Mesenchymal stem cell (in vitro differentiated cells and primary cell): Measurements from ENCODE around the gene AOC3.

Source experiments
- DNase-seq: peaks from one replicate; pipeline ENCODE4 v3.0.0-alpha.2; 2013
- H2AFZ ChIP-seq: one replicate; pipeline ENCODE4 v1.6.1; 2013; ENCODE audit warnings: low read depth, mild to moderate bottlenecking, control low read depth, inconsistent platforms, low read length, moderate library complexity
- H2AK5ac ChIP-seq: 2 replicates; pipeline ENCODE4 v1.6.1; 2013; ENCODE audit warnings: low read length, moderate library complexity, mild to moderate bottlenecking, inconsistent platforms; ENCODE audit not compliant: severe bottlenecking
- H2BK120ac ChIP-seq: one replicate; pipeline ENCODE4 v1.6.1; 2013; ENCODE audit warnings: low read depth, mild to moderate bottlenecking, inconsistent platforms, low read length, moderate library complexity
- H2BK12ac ChIP-seq, 2 experiments: one replicate each; pipeline ENCODE4 v1.6.1; 2013; ENCODE audit warnings: inconsistent platforms in 2 of 2, low read length in 2 of 2, mild to moderate bottlenecking in 2 of 2, moderate library complexity in 2 of 2, control low read depth in 1 of 2
- H2BK15ac ChIP-seq: one replicate; pipeline ENCODE4 v1.6.1; 2013; ENCODE audit warnings: mild to moderate bottlenecking, low read depth, inconsistent platforms; ENCODE audit not compliant: poor library complexity, severe bottlenecking
- H2BK5ac ChIP-seq: 2 replicates; pipeline ENCODE4 v1.6.1; 2013; ENCODE audit warnings: low read depth, mild to moderate bottlenecking, low read length, control low read depth, inconsistent platforms; ENCODE audit not compliant: poor library complexity, severe bottlenecking
- H3K14ac ChIP-seq, 2 experiments: one replicate each; pipeline ENCODE4 v1.6.1; 2013; ENCODE audit warnings: inconsistent platforms in 2 of 2, low read length in 2 of 2, control low read depth in 1 of 2, mild to moderate bottlenecking in 1 of 2, moderate library complexity in 1 of 2
- H3K18ac ChIP-seq, 2 experiments: one replicate each; pipeline ENCODE4 v1.6.1; 2013; ENCODE audit warnings: inconsistent platforms in 2 of 2, low read length in 2 of 2, control low read depth in 1 of 2, low read depth in 1 of 2, mild to moderate bottlenecking in 1 of 2
- H3K23ac ChIP-seq, 2 experiments: one replicate each; pipeline ENCODE4 v1.6.1; 2013; ENCODE audit warnings: inconsistent platforms in 2 of 2, low read length in 2 of 2, mild to moderate bottlenecking in 2 of 2, moderate library complexity in 2 of 2, control low read depth in 1 of 2
- H3K27ac ChIP-seq: 2 replicates; pipeline ENCODE4 v1.5.1; 2013; ENCODE audit warnings: mild to moderate bottlenecking, moderate library complexity, low read length, control low read depth, inconsistent platforms; ENCODE audit not compliant: poor library complexity, severe bottlenecking
- H3K27me3 ChIP-seq, 2 experiments: 2 replicates each; pipeline versions ENCODE4 v1.6.1 to v1.7.0; 2013; ENCODE audit warnings: low read length in 2 of 2, mild to moderate bottlenecking in 2 of 2, moderate library complexity in 2 of 2, control low read depth in 1 of 2, inconsistent platforms in 1 of 2; ENCODE audit not compliant: control insufficient read depth in 1 of 2, insufficient read depth in 1 of 2
- H3K36me3 ChIP-seq, 2 experiments: 2 replicates each; pipeline versions ENCODE4 v1.6.1 to v1.7.0; 2013; ENCODE audit warnings: low read length in 2 of 2, control low read depth in 1 of 2, inconsistent platforms in 1 of 2, low read depth in 1 of 2, mild to moderate bottlenecking in 1 of 2; ENCODE audit not compliant: insufficient read depth in 2 of 2, control insufficient read depth in 1 of 2
- H3K4ac ChIP-seq, 2 experiments: one replicate each; pipeline ENCODE4 v1.6.1; 2013; ENCODE audit warnings: inconsistent platforms in 2 of 2, low read length in 2 of 2, mild to moderate bottlenecking in 2 of 2, moderate library complexity in 2 of 2, control low read depth in 1 of 2, low read depth in 1 of 2
- H3K4me1 ChIP-seq: 2 replicates; pipeline ENCODE4 v1.6.1; 2013; ENCODE audit warnings: low read depth, low read length, control low read depth; ENCODE audit not compliant: control insufficient read depth, insufficient read depth
- H3K4me2 ChIP-seq: 2 replicates; pipeline ENCODE4 v1.6.1; 2013; ENCODE audit warnings: low read length, mild to moderate bottlenecking, inconsistent platforms; ENCODE audit not compliant: poor library complexity, severe bottlenecking
- H3K4me3 ChIP-seq, 2 experiments: 2 replicates each; pipeline versions ENCODE4 v1.5.1 to v1.7.0; 2013; ENCODE audit warnings: low read length in 2 of 2, mild to moderate bottlenecking in 2 of 2, control low read depth in 1 of 2, low read depth in 1 of 2; ENCODE audit not compliant: insufficient read depth in 1 of 2
- H3K79me1 ChIP-seq: replicated peaks from 2 replicates; pipeline ENCODE4 v1.6.1; 2013; ENCODE audit warnings: mild to moderate bottlenecking, control low read depth, low read length, inconsistent platforms; ENCODE audit not compliant: poor library complexity, severe bottlenecking
- H3K9ac ChIP-seq: 2 replicates; pipeline ENCODE4 v1.7.0; 2013; ENCODE audit warnings: mild to moderate bottlenecking, low read length, moderate library complexity
- H3K9me3 ChIP-seq: 2 replicates; pipeline ENCODE4 v1.7.0; 2013; ENCODE audit warnings: mild to moderate bottlenecking, low read length; ENCODE audit not compliant: control insufficient read depth
- H4K8ac ChIP-seq: one replicate; pipeline ENCODE4 v1.6.1; 2013; ENCODE audit warnings: inconsistent platforms, mild to moderate bottlenecking, low read length, moderate library complexity
- H4K91ac ChIP-seq: one replicate; pipeline ENCODE4 v1.6.1; 2013; ENCODE audit warnings: mild to moderate bottlenecking, low read length, inconsistent platforms
- WGBS: methylation state at CpG from one replicate; pipeline ENCODE4 v1.1.7; 2013; ENCODE audit warnings: mixed read lengths; 5-methylcytosine and 5-hydroxymethylcytosine counted together

The AOC3 gene

GRCh38 chr17:42809250-42809649 is 41.7 kb upstream of the AOC3 start:
- Histone ChIP-seq H3K36me3 (peaks cover 23 to 30% of the 10 kb centered on the region in 2 experiments), H3K27ac (no peak overlapping the region), H3K4ac (no peak overlapping the region), H2AFZ (no peak overlapping the region), H2BK5ac (no peak overlapping the region), H2BK12ac (no peak overlapping the region), H2BK15ac (no peak overlapping the region), H3K18ac (no peak overlapping the region), H3K79me1 (peaks cover 4% of the 10 kb centered on the region), H3K27me3 (no peaks in the 10 kb centered on the region), H3K9ac (peak overlapping the region; percentile 11), H3K9me3 (no peaks in the 10 kb centered on the region), H3K4me2 (no peak overlapping the region), H2BK120ac (no peak overlapping the region), H4K8ac (no peak overlapping the region), H3K14ac (no peak overlapping the region), H3K4me1 (peaks cover 1% of the 10 kb centered on the region), H2AK5ac (no peak overlapping the region), H3K23ac (no peak overlapping the region), H3K4me3 (no peak overlapping the region), H4K91ac (no peak overlapping the region)
- 35% methylated on average over 3 of the region's 3 CpGs for WGBS
- peak; percentile 72 for DNase-seq

GRCh38 chr17:42814633-42815399 is 36.2 kb upstream of the AOC3 start:
- no peaks in the 10 kb centered on the region for H3K9me3 ChIP-seq
- H3K4me3 ChIP-seq = peak overlapping the region in 1 of 2 experiments; percentile 24
- no peak overlapping the region for H3K4me2 ChIP-seq
- H3K9ac ChIP-seq = peak overlapping the region; percentile 55
- no peaks in the 10 kb centered on the region for H3K27me3 ChIP-seq
- H3K23ac ChIP-seq = no peak overlapping the region
- H4K91ac ChIP-seq = no peak overlapping the region
- H2BK12ac ChIP-seq = no peak overlapping the region
- no peak overlapping the region for H2BK120ac ChIP-seq
- H3K18ac ChIP-seq = no peak overlapping the region
- H4K8ac ChIP-seq = no peak overlapping the region
- WGBS = 64% methylated on average over 8 of the region's 8 CpGs
- H2BK15ac ChIP-seq = no peak overlapping the region
- H3K14ac ChIP-seq = no peak overlapping the region
- peak; percentile 87 for DNase-seq
- no peak overlapping the region for H2AFZ ChIP-seq
- H3K36me3 ChIP-seq = peaks cover 49 to 83% of the 10 kb centered on the region in 2 experiments
- H2BK5ac ChIP-seq = no peak overlapping the region
- H2AK5ac ChIP-seq = no peak overlapping the region
- H3K27ac ChIP-seq = no peak overlapping the region
- no peak overlapping the region for H3K4ac ChIP-seq
- H3K4me1 ChIP-seq = no peaks in the 10 kb centered on the region
- peaks cover 27% of the 10 kb centered on the region for H3K79me1 ChIP-seq

GRCh38 chr17:42817866-42818265 is 33.1 kb upstream of the AOC3 start:
- no peak overlapping the region for H3K4me3 ChIP-seq
- H4K91ac ChIP-seq = no peak overlapping the region
- peaks cover 33% of the 10 kb centered on the region for H3K79me1 ChIP-seq
- WGBS = 68% methylated on average over 1 of the region's 1 CpG
- peaks cover 4% of the 10 kb centered on the region for H3K4me1 ChIP-seq
- H4K8ac ChIP-seq = no peak overlapping the region
- no peak overlapping the region for H2BK120ac ChIP-seq
- no peak overlapping the region for H2AFZ ChIP-seq
- no peaks in the 10 kb centered on the region for H3K27me3 ChIP-seq
- no peak overlapping the region for H2BK15ac ChIP-seq
- no peak overlapping the region for H3K14ac ChIP-seq
- H2AK5ac ChIP-seq = no peak overlapping the region
- H3K36me3 ChIP-seq = peaks cover 45 to 92% of the 10 kb centered on the region in 2 experiments
- H3K27ac ChIP-seq = no peak overlapping the region
- H3K4ac ChIP-seq = no peak overlapping the region
- H2BK5ac ChIP-seq = no peak overlapping the region
- H3K9ac ChIP-seq = peak overlapping the region; percentile 39
- H3K23ac ChIP-seq = no peak overlapping the region
- no peak overlapping the region for H3K18ac ChIP-seq
- no peak overlapping the region for H2BK12ac ChIP-seq
- no peaks in the 10 kb centered on the region for H3K9me3 ChIP-seq
- no peak for DNase-seq
- H3K4me2 ChIP-seq = no peak overlapping the region

GRCh38 chr17:42818379-42818778 is 32.6 kb upstream of the AOC3 start:
- Histone ChIP-seq H3K36me3 (peaks cover 45 to 91% of the 10 kb centered on the region in 2 experiments), H3K79me1 (peaks cover 33% of the 10 kb centered on the region), H3K4ac (no peak overlapping the region), H2BK120ac (no peak overlapping the region), H3K4me2 (no peak overlapping the region), H4K91ac (no peak overlapping the region), H3K4me1 (peaks cover 7% of the 10 kb centered on the region), H2BK5ac (no peak overlapping the region), H4K8ac (no peak overlapping the region), H3K9me3 (no peaks in the 10 kb centered on the region), H3K4me3 (no peak overlapping the region), H3K18ac (no peak overlapping the region), H3K27ac (no peak overlapping the region), H2BK12ac (no peak overlapping the region), H3K14ac (no peak overlapping the region), H2AK5ac (no peak overlapping the region), H3K9ac (peak overlapping the region; percentile 39), H2BK15ac (no peak overlapping the region), H3K23ac (no peak overlapping the region), H2AFZ (no peak overlapping the region), H3K27me3 (no peaks in the 10 kb centered on the region)
- no peak for DNase-seq
- 95% methylated on average over 5 of the region's 5 CpGs for WGBS
